ENCODE data around the gene UCK1. TPM values are rescaled to one million over a fixed set of nuclear protein-coding genes. Genes with fewer than 3 reads are reported as not detected.

The UCK1 gene
- 10 to 100 TPM; 23.3 to 23.7 TPM for total RNA-seq
- long read RNA-seq, transcript UCK1-204 (7 exons, 2,167 nt): major isoform, 26 of 32 reads
- long read RNA-seq, partial matches to known transcripts: 1 of 32 reads
- long read RNA-seq, other reads (novel, unspliced or antisense): 5 of 32 reads

GRCh38 chr9:131530920-131531832 lies at the start of gene UCK1:
UCK1 (minus strand) TSS chr9:131531263; CDS start chr9:131531174, 89 bp downstream.
- intact Hi-C loops (cut with DNase I): no loop called here
- peak; percentile 87 for DNase-seq
- peak; percentile 98 for ATAC-seq

- no peak for ATAC-seq
- no peak for DNase-seq
- intact Hi-C loops (cut with DNase I): no loop called here
These were observed 49.3 kb upstream of the UCK1 start for GRCh38 chr9:131580358-131580757.

- ATAC-seq (peak; percentile 78 to 83), DNase-seq (no peak)
- intact Hi-C loops (cut with DNase I): no loop called here
These were observed 48.7 kb upstream of the UCK1 start for GRCh38 chr9:131579789-131580211.

- DNase-seq: no peak
- intact Hi-C loops (cut with DNase I): no loop called here
- peak in 1 of 2 donors; percentile 42 for ATAC-seq
These were observed 47.9 kb upstream of the UCK1 start for GRCh38 chr9:131578731-131579504.

- intact Hi-C loops (cut with DNase I): no loop called here
- DNase-seq (no peak), ATAC-seq (no peak)
These were observed 47.0 kb upstream of the UCK1 start for GRCh38 chr9:131578021-131578420.

GRCh38 chr9:131577005-131578000 lies 46.2 kb upstream of the UCK1 start:
- DNase-seq: no peak
- ATAC-seq: no peak
- intact Hi-C loops (cut with DNase I): no loop called here

GRCh38 chr9:131575946-131576853 lies 45.1 kb upstream of the UCK1 start:
- intact Hi-C loops (cut with DNase I): no loop called here
- no peak for ATAC-seq
- no peak for DNase-seq

GRCh38 chr9:131574730-131575640 lies 43.9 kb upstream of the UCK1 start:
- intact Hi-C loops (cut with DNase I): no loop called here
- no peak for ATAC-seq
- no peak for DNase-seq

GRCh38 chr9:131567910-131568309 lies 36.8 kb upstream of the UCK1 start:
- intact Hi-C loops (cut with DNase I): no loop called here
- ATAC-seq: no peak
- no peak for DNase-seq

- no peak for DNase-seq
- no peak for ATAC-seq
- intact Hi-C loops (cut with DNase I): no loop called here
These were observed 35.1 kb upstream of the UCK1 start for GRCh38 chr9:131566158-131566557.

GRCh38 chr9:131565369-131565768 lies 34.3 kb upstream of the UCK1 start:
- DNase-seq: no peak
- ATAC-seq: no peak
- intact Hi-C loops (cut with DNase I): no loop called here

GRCh38 chr9:131562032-131562959 lies 31.2 kb upstream of the UCK1 start:
- no peak for DNase-seq
- ATAC-seq: no peak
- intact Hi-C loops (cut with DNase I): no loop called here

- DNase-seq (no peak), ATAC-seq (no peak)
- intact Hi-C loops (cut with DNase I): no loop called here
These were observed 28.4 kb upstream of the UCK1 start for GRCh38 chr9:131559421-131560000.

- ATAC-seq (no peak), DNase-seq (no peak)
- intact Hi-C loops (cut with DNase I): no loop called here
These were observed 26.9 kb upstream of the UCK1 start for GRCh38 chr9:131557855-131558548.
